ENCODE data around the gene IRF6. TPM values are rescaled to one million over a fixed set of nuclear protein-coding genes. Genes with fewer than 3 reads are reported as not detected.

Gene IRF6
- polyA plus RNA-seq = 10 to 100 TPM in 1 of 3 donors, 1 to 10 TPM in 2; 1.8 to 10.4 (median 2.0) TPM

DNA sequence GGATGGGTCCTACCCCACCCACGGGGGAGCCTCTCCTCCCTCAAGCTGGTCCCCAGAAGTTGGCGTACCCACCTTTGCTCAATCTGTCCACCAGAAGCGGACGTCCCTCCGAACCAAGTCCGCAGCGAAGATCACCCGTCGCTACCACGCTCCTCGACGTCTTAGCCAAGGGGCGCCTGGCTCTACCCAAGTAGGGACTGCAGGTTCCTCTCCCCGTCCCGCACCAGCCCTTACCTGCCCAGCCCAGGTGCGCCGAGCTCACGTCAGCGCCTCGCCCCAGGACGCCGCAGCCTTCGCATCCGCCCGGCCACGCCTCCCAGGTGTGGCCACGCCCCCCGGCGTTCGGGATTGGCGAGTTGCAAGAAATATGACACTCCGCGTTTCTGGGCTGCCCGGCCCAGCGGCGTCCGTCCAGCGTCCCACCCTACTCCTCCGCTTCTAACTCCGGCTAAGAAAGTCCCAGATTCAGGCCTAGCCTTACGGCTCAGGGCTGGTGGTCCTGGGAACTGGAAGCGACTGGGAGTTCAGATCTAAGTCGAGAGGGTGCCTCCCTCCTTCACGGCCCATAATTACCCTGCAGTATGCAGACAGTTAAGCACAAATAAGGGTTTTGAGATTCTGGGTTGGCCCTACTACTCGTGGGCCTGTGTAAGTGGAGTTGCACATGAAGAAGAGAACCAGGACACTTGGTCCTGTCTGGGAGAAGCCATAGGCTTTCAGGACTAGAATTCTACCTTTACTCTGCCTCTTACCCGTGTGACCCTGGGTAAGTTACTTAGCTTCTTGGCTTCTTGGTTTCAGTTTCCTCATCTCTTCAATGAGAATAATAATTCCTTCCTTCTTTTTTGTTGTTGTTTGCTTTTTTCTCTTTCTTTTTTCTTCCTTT lies at the start of gene IRF6:
Gene IRF6 (minus strand): TSS at position 268 of the 886 bp plus-strand sequence. CDS start 4,729 bp downstream, outside the sequence.
- H3K27ac ChIP-seq (ENCODE audit: low read depth, low read length) = no peak within 1 kb of the TSS
- 3 to 17% (median 10%) methylated on average over 46 of the region's 46 CpGs for WGBS, 3 donors

DNA sequence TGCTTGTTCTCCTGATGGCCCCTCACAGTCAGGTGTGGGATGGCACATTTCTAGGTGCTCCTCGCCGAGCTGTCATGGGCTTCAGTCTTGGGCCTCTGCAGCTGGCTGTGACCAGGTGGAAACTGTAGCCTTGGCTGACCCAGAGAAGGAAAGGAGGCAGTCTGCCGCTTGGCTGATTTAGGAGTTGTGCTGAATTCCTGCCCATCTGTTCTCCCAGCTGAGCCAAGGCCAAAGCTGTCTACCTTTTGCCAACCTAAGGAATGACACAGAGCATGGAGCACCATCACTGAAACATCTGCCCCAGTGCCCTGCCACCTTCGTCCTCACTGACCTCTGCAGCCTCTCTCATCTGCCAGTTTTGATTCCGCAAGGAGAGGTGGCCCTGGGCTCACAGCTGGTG lies 49.7 kb upstream of the IRF6 start:
- 56 to 90% (median 84%) methylated on average over 5 of the region's 5 CpGs for WGBS, 3 donors
- no peak overlapping the region for H3K27ac ChIP-seq (ENCODE audit: low read depth, low read length)

DNA sequence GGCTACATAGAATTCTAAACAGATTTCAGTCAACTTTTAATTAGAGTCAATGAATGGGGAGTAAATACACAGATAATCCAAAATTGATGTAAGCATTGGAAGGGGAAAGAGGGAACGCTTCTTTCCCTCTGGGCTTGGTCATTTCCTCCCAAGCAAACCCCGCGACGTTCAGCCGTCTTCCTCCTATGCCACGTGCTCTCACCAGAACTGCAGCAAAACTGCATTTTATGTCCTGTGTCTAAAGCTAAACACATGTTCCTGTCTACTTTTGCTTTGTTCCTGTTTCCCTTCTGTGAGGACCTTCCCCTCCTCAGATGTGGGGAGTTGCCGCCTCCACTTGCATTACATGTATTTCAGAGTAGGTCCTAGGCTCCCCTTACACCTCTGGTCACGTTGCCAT lies 49.1 kb upstream of the IRF6 start:
- 48 to 88% (median 67%) methylated on average over 8 of the region's 8 CpGs for WGBS, 3 donors
- H3K27ac ChIP-seq (ENCODE audit: low read depth, low read length) = no peak overlapping the region

DNA sequence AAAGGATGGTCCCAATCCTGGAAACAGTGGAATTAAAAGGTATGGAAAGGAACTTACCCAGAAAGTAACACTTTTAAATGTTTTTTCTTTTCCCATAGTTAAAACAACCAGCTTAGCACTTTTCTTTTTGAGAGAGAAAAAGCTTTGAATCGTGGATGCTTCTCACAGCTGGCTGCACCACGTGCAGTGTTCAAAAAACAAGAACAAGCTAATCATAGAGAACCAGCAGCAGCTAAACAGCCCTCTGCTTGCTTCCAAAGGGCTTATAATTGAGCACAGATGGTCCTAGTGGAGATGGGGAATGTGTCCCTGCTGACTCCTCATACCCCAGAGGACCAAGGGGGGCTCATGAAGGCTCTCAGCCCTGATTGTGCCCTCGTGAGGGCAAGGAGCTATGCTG lies 48.3 kb upstream of the IRF6 start:
- no peak overlapping the region for H3K27ac ChIP-seq (ENCODE audit: low read depth, low read length)
- WGBS, 3 donors = 47 to 87% (median 69%) methylated on average over 3 of the region's 3 CpGs

DNA sequence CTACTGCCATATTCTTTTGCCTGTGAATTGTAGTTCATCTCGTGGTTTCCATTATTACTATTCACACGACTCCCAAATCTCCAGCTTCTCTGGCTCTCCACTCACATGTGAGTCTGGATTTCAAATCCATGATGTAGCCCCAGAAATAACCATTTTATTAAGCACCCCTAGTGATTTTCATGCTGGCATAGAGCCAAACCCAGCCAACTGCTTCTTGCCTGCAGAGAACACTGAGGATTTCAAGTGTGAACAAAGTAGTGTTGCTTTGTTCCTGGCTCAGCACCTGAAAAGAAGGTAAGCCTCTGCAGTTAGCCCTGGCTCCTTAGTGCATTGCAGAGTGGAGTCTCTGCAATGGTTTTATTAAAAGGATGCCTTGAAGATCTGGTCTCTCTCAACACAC lies 47.7 kb upstream of the IRF6 start:
- WGBS, 3 donors = 93 to 94% (median 93%) methylated on average over 2 of the region's 2 CpGs
- no peak overlapping the region for H3K27ac ChIP-seq (ENCODE audit: low read depth, low read length)

DNA sequence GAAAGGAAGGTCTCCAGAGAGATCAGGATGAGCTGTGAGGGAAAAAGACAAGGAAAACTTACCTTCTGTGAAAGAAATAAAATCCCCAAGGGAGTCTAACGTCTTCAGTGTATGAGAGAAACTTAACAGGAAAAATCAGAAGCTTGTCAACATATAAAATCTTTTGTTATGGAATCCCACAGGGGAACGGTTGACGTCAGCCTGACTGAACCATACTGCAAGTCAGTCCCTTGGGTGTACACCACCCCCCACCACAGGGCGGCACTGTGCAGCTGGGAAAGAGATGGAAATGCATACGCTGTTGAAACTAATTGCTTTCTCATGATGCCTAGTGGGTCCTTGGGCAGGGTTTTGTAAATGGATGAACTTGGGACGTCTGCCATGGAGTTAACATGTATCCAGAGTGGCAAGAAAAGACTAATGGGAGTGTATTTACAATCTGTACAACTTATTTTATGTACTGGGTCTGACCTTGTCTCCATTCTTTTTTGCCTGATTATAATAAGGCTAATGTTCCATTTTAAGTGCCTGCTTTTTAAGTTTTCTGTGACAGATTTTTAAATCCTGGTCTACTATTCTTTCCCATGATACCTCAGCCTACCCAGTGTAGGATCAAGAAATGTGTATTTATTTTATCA lies 44.5 kb upstream of the IRF6 start:
- H3K27ac ChIP-seq (ENCODE audit: low read depth, low read length) = no peak overlapping the region
- 61 to 65% (median 65%) methylated on average over 6 of the region's 6 CpGs for WGBS, 3 donors

DNA sequence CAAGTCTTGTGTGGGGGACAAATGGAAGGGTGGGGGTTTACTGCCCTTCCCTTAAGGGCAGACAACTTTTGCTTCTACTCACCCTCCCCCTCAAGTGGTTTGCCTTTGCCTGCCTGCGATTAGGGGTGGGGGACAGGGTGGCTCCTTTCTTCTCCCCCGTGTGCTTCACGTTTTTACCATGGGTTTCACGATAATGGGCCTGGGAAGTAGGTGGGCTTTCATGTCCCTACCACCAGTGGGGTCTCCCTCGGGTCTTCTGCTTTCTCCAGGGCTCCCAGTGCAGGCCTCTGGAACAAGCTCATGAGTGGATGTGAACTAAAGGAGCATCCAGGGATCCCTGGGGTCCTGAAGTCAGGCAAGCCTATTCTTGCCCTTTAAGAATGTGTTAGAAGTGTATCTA lies 43.4 kb upstream of the IRF6 start:
- 85 to 91% (median 91%) methylated on average over 5 of the region's 5 CpGs for WGBS, 3 donors
- H3K27ac ChIP-seq (ENCODE audit: low read depth, low read length) = no peak overlapping the region

DNA sequence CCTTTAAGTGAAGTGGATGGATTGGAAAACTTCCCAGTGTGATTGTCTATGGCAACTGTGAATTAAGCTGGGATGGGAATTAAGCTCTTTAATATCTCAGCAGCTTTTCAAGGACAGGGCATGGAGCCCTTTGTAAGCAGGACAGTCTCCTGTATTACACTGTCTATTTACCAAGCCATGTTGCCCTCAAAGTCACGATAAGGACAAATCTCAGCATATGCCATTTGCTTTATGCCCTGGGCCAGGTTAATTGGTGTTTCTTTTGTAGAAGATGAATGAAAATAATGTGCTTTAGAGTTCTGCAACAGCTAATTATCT lies 39.4 kb upstream of the IRF6 start:
- H3K27ac ChIP-seq (ENCODE audit: low read depth, low read length) = no peak overlapping the region
- 75 to 90% (median 83%) methylated on average over 1 of the region's 1 CpG for WGBS, 3 donors

DNA sequence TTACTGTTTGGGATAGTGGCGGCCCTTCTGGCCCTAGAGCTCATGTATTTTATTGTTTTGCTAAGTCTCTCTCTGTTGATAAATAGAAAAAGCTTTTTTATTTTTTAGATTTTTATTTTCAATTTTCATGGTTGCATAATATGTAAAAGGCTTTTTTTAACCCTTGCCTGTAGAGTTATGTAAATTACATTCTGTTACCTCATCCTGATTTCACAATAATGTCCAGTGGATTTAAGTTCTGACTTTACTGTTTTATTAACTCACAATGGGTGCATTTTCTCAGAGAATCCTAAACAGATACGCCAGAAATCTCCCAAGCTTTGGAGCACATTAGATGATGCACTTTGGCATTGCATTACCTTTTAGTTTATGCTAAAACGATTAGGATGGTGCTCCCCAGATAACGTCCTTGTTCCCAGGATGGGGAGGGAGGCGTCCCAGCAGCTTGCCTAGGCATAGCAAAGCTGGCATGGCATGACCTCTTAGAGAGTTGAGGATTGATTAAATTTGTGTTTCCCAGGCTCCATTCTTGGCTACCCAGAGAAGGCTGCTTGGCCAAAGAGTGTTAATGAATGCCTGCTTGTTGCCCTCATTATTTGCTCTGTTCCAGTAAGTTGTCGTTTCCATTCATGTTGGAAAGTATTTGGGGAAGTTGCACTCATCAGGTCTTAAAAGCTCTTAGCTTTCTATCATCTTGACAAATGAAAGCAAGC lies 38.9 kb upstream of the IRF6 start:
- 66 to 87% (median 68%) methylated on average over 6 of the region's 6 CpGs for WGBS, 3 donors
- H3K27ac ChIP-seq (ENCODE audit: low read depth, low read length) = no peak overlapping the region

DNA sequence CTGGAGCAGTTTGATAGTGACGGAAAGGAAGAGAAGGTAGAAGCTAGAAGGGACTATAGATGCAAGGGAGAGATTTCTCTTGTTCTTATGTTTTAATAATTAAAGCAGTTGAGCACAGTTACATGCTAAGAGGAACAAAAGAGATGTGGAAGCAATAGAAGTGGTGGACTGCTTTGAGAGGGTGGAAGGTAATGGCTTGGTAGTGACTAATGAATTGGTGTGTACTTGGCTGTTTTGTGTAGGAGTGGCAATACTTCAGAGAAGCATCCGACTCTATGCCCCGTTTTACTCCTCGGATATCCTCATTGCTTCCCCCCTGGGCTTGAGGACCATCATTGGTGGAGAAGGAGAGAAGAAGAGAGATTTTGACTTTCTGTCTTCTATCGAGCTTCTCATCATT lies 34.7 kb upstream of the IRF6 start:
- 93 to 94% (median 93%) methylated on average over 5 of the region's 5 CpGs for WGBS, 3 donors
- no peak overlapping the region for H3K27ac ChIP-seq (ENCODE audit: low read depth, low read length)

DNA sequence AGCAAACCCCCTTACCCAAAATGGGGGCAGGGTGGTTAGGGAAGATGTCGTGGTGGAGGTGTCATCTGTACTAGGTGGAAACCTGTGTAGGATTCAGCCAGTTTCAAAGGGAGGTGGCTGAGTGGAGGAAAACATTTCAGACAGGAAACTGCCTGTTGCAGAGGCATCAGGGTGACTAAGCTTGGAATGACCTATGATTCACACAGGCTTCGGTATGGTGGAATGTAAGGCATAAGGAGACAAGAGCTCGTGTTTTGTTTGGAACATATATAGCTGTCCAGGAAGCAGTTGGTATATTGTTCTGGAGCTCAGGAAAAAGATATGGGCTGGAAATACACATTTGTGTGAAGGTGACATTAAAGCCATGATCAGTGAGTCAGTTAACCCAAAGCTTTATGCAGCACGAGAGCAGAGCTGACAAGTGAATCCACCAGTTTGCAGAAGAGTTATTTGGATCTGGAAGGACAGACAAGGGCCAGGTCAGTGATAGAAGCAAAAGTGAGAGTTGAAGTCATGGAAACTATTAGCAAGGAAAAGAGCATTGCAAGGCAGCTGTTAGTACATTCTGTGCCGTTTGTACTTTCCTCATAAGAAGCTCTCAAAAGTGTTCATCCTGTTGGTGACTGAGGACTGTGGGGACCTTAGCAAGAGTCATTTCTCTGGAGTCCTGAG lies 34.1 kb upstream of the IRF6 start:
- 63 to 74% (median 71%) methylated on average over 5 of the region's 5 CpGs for WGBS, 3 donors

DNA sequence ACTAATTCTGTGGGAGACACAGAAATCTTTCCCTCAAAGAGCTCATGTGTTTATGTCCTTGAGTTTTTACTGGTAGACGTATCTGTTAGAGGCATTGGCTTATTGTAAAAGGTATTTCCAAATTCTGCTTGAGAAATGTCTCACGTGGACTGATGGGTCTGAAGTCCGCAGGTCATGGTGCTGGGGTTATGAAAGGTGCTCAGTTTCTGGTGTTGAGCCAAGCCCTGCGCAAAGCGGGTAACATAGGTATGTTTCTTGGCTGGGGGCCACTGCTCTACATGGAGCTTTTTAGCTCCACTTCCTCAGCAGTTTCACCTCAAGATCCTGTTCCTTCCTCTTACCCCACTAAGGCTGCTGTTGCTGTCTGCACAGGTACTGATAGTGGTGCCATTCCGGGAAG lies 32.6 kb upstream of the IRF6 start:
- no peak overlapping the region for H3K27ac ChIP-seq (ENCODE audit: low read depth, low read length)
- 68 to 88% (median 80%) methylated on average over 6 of the region's 6 CpGs for WGBS, 3 donors

More for the DNA sequence above, 34.1 kb upstream of the IRF6 start:
- H3K27ac ChIP-seq (ENCODE audit: low read depth, low read length) = no peak overlapping the region

DNA sequence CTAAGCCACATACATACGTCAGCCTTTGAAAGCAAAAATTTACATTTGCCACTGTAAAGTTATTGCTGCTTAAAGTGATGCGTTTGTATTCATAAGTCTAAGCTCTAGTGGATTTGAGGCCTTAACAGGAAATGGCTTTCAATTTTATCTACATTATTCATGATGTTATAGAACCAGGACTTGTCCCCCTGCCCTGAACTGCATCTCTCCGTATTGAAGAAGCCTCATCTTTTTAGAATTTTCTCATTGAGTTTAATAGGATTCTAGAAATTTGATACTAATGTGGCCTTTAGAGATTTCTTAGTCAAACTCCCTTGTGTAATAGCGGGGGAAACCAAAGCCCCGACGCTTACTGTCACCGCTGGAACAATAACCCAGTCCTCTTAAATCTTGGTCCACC lies 31.7 kb upstream of the IRF6 start:
- 90 to 95% (median 92%) methylated on average over 7 of the region's 7 CpGs for WGBS, 3 donors
- no peak overlapping the region for H3K27ac ChIP-seq (ENCODE audit: low read depth, low read length)

DNA sequence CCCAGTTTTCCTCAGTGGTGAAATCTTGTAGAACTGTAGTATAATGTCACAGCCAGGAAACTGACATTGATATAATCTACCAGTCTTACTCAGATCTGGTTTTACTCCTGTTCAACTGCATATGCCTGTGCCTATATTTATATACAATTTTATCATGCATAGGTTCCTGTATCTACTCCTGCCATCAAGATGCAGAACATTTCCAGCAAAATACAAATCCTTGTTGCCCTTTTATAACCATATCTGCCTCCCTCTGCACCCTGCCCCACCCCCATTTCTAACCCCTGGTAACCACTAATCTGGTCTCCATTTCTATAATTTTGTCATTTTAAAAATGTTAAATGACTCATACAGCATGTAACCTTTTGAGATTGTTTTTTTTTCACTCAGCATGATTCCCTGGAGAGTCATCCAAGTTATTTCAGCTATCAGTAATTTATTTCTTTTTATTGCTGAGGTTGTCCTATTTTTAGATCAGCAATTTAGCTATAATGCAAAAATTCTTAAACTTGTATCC lies 29.9 kb upstream of the IRF6 start:
- H3K27ac ChIP-seq (ENCODE audit: low read depth, low read length) = no peak overlapping the region

DNA sequence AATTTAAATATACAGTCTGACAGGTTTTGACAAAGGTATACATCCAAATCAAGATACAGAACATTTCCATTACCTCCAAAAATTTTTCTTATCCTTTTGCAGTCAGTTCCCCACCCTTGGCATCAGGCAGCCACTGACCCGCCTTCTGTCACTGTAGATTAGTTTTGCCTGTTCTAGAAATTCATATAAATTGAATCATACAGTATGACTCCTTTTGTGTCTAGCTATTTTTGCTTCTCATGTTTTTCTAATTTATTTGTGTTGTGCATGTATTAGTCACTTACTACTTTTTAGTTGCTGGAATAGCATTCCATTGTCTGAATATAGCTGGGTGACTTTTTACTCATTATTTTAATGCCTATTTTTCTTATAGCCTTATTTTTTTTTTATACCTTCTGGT lies 25.7 kb upstream of the IRF6 start:
- H3K27ac ChIP-seq (ENCODE audit: low read depth, low read length) = no peak overlapping the region
- 90 to 98% (median 97%) methylated on average over 1 of the region's 1 CpG for WGBS, 3 donors

DNA sequence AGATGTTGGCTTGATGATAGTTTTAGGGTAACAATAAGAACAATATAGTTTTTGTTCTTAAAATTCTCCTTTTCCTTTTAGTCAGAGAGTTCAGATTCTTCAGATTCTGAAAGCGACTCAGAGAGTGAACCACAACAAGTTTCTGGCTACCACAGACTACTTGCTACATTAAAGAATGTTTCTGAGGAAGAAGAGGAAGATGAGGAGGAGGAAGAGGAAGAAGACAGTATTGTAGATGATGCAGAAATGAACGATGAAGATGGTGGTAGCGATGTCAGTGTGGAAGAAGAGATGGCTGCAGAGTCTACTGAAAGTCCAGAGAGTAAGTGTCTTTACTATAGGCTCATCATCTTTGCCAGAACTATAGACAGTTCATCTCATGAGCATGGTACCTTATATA lies 24.8 kb upstream of the IRF6 start:
- WGBS, 3 donors = 89 to 90% (median 89%) methylated on average over 3 of the region's 3 CpGs
- H3K27ac ChIP-seq (ENCODE audit: low read depth, low read length) = no peak overlapping the region

DNA sequence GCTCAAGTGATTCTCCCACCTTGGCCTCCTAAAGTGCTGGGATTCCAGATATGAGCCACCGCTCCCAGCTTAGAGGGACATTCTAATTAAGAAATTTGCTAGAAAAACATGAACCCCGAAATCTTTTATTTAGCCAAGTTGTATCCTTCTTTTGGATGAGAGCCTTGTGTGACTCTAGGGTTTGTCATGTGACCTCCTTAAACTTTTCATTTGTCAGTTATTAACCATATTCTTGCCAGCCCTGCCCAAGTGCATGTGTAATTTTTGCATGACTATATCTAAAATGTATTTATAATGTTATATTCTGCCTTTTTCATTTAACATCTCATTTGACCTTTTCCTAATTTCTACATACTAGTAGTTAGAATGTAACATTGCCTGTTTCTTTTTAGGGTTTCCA lies 23.8 kb upstream of the IRF6 start:
- WGBS, 3 donors = 79 to 89% (median 87%) methylated on average over 2 of the region's 2 CpGs
- no peak overlapping the region for H3K27ac ChIP-seq (ENCODE audit: low read depth, low read length)

DNA sequence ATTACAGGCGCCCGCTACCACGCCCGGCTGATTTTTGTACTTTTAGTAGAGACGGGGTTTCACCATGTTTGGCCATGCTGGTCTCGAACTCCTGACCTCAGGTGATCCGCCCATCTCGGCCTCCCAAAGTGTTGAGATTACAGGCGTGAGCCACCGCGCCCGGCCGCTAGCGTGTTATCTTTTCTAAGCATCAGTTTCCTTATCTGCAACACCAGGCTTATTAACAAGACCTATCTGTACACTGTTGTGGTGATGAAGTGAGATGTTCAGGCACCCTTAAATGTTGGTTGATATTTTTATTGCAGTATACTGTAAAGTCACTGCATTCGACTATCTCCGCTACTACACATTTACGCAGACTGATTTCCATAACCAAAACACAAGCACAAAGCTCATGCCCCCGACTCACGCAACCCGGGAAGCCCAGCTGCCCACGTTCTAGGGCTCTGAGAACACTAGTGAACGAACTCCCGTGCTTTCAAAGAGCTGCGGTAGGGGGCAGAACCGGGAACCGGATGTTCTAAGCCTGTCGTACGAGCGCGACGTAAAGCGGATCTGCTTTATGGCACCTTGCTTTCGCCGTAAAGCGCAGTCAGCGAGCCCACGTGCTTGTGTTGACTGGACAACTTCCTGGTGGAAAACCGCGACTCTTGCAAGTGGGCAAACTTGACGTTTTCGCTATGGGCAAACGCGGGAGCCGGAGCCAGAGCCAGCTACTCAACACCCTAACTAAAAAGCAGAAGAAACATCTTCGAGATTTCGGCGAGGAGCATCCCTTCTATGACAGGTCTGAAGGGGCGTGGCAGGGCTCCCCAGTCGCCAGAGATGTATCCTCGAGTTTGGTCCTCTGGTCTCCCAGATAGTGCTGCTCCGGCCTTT lies 21.7 kb upstream of the IRF6 start, which contains the start of gene UTP25:
Gene UTP25 (plus strand): TSS at position 589 of the 879 bp plus-strand sequence. CDS start 92 bp downstream, at position 681.
- 18 to 20% (median 19%) methylated on average over 51 of the region's 51 CpGs for WGBS, 3 donors
- H3K27ac ChIP-seq (ENCODE audit: low read depth, low read length) = no peak within 1 kb of the TSS
